ENCODE data around the gene SLC5A11.

SLC5A11 gene

DNA sequence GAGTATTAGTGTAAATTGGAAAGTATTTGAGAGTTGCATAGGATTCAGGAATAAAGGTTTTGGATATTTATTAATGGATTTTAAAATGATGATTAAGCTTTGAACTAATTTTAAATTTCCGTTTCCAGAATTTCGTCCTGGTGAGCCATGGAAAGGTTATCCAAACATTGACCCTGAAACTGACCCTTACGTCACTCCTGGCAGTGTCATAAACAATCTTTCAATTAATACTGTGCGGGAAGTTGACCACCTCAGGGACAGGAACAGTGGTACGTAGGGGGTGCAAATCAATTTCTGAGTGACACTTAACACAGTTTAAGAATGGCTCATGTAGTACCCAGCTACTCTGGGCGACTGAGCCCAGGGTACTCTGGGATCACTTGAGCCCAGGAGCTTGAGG is 29.1 kb upstream of the SLC5A11 start:
- ATAC-seq = no peak
- no peak for TF ChIP-seq RARB (CRISPR knock-in tag; IDR thresholded peaks at IDR 0.05)
- TF ChIP-seq, protein P1, sequence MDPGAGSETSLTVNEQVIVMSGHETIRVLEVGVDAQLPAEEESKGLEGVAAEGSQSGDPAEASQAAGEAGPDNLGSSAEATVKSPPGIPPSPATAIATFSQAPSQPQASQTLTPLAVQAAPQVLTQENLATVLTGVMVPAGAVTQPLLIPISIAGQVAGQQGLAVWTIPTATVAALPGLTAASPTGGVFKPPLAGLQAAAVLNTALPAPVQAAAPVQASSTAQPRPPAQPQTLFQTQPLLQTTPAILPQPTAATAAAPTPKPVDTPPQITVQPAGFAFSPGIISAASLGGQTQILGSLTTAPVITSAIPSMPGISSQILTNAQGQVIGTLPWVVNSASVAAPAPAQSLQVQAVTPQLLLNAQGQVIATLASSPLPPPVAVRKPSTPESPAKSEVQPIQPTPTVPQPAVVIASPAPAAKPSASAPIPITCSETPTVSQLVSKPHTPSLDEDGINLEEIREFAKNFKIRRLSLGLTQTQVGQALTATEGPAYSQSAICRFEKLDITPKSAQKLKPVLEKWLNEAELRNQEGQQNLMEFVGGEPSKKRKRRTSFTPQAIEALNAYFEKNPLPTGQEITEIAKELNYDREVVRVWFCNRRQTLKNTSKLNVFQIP (CRISPR knock-in tag; IDR thresholded peaks at IDR 0.05; ENCODE audit: borderline replicate concordance, low read depth) = no peak

DNA sequence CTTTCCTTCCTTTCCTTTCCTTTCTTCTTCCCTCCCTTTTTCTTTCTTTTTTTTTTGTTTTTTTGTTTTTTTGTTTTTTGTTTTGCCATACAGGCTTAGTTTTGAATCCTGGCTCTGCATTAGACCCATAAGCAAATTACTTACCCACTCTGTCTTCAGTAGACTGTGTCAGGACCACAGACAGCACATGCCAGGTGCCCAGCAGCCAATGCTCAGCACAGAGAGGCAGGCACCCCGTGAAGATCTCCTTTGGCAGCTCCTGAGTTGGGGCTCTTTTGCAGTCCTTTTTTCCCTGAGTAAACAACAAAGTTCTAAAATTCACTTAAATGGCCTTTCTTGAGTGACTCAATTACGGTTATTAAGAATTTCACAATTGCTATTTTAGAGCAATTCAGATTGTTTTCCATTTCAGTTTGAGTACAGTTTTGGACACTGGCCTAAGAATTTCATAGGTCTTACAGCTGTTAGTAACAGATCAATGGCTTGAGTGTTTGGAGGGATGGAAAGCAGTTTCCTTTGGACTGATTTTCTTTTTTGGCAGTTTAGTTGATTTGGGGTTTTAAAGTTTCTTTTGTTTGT is 26.2 kb upstream of the SLC5A11 start:
- ATAC-seq = no peak

DNA sequence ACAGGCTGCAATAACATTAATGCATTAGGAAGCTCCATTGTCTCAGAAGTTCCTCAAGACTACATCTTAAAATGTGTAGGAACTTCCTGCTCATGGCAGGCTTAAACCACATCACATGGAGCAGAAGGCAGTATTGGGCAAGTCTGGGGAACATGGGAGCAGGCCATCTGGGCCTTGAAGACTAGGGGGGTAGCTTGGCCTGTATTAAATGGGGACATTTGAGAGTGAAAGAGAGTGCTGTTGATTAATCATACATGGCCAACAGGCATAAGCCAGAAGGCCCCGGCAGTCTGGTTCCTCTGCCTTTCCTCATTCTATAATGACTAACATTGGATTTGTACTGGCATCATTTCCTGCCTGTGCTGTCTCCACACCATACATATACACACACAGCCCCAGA is 25.2 kb upstream of the SLC5A11 start:
- ATAC-seq = no peak
- TF ChIP-seq, protein P2, sequence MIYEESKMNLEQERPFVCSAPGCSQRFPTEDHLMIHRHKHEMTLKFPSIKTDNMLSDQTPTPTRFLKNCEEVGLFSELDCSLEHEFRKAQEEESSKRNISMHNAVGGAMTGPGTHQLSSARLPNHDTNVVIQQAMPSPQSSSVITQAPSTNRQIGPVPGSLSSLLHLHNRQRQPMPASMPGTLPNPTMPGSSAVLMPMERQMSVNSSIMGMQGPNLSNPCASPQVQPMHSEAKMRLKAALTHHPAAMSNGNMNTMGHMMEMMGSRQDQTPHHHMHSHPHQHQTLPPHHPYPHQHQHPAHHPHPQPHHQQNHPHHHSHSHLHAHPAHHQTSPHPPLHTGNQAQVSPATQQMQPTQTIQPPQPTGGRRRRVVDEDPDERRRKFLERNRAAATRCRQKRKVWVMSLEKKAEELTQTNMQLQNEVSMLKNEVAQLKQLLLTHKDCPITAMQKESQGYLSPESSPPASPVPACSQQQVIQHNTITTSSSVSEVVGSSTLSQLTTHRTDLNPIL (CRISPR knock-in tag; IDR thresholded peaks at IDR 0.05; ENCODE audit: low read depth) = no peak
- TF ChIP-seq ESRRG (CRISPR knock-in tag; IDR thresholded peaks at IDR 0.05) (no peak), SNAI2 (CRISPR knock-in tag; IDR thresholded peaks at IDR 0.05) (no peak), GLIS3 (CRISPR knock-in tag; IDR thresholded peaks at IDR 0.05) (no peak), CSDC2 (CRISPR knock-in tag; IDR thresholded peaks at IDR 0.05) (no peak), ISL1 (CRISPR knock-in tag; IDR thresholded peaks at IDR 0.05) (no peak), ZFP3 (CRISPR knock-in tag; IDR thresholded peaks at IDR 0.05) (no peak), ARNTL (CRISPR knock-in tag; IDR thresholded peaks at IDR 0.05; ENCODE audit: borderline replicate concordance, low read depth) (no peak), RARB (CRISPR knock-in tag; IDR thresholded peaks at IDR 0.05) (no peak), OSR1 (CRISPR knock-in tag; IDR thresholded peaks at IDR 0.05) (no peak), ZC3H10 (CRISPR knock-in tag; IDR thresholded peaks at IDR 0.05) (no peak), ZNF565 (CRISPR knock-in tag; conservative IDR thresholded peaks at IDR 0.05; ENCODE audit: low read depth) (no peak), TOX (CRISPR knock-in tag; IDR thresholded peaks at IDR 0.05; ENCODE audit: borderline replicate concordance) (no peak), ZNF70 (CRISPR knock-in tag; IDR thresholded peaks at IDR 0.05) (no peak), PPARA (CRISPR knock-in tag; IDR thresholded peaks at IDR 0.05; ENCODE audit: borderline replicate concordance) (no peak), TCF4 (CRISPR knock-in tag; IDR thresholded peaks at IDR 0.05; ENCODE audit: borderline replicate concordance) (no peak)
- TF ChIP-seq, protein P3, sequence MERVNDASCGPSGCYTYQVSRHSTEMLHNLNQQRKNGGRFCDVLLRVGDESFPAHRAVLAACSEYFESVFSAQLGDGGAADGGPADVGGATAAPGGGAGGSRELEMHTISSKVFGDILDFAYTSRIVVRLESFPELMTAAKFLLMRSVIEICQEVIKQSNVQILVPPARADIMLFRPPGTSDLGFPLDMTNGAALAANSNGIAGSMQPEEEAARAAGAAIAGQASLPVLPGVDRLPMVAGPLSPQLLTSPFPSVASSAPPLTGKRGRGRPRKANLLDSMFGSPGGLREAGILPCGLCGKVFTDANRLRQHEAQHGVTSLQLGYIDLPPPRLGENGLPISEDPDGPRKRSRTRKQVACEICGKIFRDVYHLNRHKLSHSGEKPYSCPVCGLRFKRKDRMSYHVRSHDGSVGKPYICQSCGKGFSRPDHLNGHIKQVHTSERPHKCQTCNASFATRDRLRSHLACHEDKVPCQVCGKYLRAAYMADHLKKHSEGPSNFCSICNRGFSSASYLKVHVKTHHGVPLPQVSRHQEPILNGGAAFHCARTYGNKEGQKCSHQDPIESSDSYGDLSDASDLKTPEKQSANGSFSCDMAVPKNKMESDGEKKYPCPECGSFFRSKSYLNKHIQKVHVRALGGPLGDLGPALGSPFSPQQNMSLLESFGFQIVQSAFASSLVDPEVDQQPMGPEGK (CRISPR knock-in tag; IDR thresholded peaks at IDR 0.05; ENCODE audit: borderline replicate concordance) = no peak
- TF ChIP-seq, protein P4, sequence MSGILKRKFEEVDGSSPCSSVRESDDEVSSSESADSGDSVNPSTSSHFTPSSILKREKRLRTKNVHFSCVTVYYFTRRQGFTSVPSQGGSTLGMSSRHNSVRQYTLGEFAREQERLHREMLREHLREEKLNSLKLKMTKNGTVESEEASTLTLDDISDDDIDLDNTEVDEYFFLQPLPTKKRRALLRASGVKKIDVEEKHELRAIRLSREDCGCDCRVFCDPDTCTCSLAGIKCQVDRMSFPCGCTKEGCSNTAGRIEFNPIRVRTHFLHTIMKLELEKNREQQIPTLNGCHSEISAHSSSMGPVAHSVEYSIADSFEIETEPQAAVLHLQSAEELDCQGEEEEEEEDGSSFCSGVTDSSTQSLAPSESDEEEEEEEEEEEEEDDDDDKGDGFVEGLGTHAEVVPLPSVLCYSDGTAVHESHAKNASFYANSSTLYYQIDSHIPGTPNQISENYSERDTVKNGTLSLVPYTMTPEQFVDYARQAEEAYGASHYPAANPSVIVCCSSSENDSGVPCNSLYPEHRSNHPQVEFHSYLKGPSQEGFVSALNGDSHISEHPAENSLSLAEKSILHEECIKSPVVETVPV (CRISPR knock-in tag; IDR thresholded peaks at IDR 0.05) = no peak
- TF ChIP-seq, protein P5, sequence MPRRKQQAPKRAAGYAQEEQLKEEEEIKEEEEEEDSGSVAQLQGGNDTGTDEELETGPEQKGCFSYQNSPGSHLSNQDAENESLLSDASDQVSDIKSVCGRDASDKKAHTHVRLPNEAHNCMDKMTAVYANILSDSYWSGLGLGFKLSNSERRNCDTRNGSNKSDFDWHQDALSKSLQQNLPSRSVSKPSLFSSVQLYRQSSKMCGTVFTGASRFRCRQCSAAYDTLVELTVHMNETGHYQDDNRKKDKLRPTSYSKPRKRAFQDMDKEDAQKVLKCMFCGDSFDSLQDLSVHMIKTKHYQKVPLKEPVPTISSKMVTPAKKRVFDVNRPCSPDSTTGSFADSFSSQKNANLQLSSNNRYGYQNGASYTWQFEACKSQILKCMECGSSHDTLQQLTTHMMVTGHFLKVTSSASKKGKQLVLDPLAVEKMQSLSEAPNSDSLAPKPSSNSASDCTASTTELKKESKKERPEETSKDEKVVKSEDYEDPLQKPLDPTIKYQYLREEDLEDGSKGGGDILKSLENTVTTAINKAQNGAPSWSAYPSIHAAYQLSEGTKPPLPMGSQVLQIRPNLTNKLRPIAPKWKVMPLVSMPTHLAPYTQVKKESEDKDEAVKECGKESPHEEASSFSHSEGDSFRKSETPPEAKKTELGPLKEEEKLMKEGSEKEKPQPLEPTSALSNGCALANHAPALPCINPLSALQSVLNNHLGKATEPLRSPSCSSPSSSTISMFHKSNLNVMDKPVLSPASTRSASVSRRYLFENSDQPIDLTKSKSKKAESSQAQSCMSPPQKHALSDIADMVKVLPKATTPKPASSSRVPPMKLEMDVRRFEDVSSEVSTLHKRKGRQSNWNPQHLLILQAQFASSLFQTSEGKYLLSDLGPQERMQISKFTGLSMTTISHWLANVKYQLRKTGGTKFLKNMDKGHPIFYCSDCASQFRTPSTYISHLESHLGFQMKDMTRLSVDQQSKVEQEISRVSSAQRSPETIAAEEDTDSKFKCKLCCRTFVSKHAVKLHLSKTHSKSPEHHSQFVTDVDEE (CRISPR knock-in tag; IDR thresholded peaks at IDR 0.05) = no peak

More for the DNA sequence above, 26.2 kb upstream of the SLC5A11 start:
- TF ChIP-seq SNAI2 (CRISPR knock-in tag; IDR thresholded peaks at IDR 0.05) (no peak), ZNF70 (CRISPR knock-in tag; IDR thresholded peaks at IDR 0.05) (no peak), ZNF565 (CRISPR knock-in tag; conservative IDR thresholded peaks at IDR 0.05; ENCODE audit: low read depth) (no peak), ISL1 (CRISPR knock-in tag; IDR thresholded peaks at IDR 0.05) (no peak), ESRRG (CRISPR knock-in tag; IDR thresholded peaks at IDR 0.05) (no peak), PPARA (CRISPR knock-in tag; IDR thresholded peaks at IDR 0.05; ENCODE audit: borderline replicate concordance) (no peak), ZFP30 (CRISPR knock-in tag; IDR thresholded peaks at IDR 0.05) (no peak), TCF4 (CRISPR knock-in tag; IDR thresholded peaks at IDR 0.05; ENCODE audit: borderline replicate concordance) (no peak)
- TF ChIP-seq, protein P1 (CRISPR knock-in tag; IDR thresholded peaks at IDR 0.05; ENCODE audit: borderline replicate concordance, low read depth) = no peak
